Uterus (tissue), 4 donors: Measurements from ENCODE around the gene PLSCR2. TPM values are rescaled to one million over a fixed set of nuclear protein-coding genes. Genes with fewer than 3 reads are reported as not detected.

Experiments used
- DNase-seq, 2 donors: peaks; one replicate each; pipeline ENCODE4 v3.0.0-alpha.2; 2019 to 2020
- H3K27ac ChIP-seq, 2 donors: fragments of 200-600 bp; sonication (generic); 1 replicate in 1 of 2; 2 replicates in 1 of 2; pipeline ENCODE4 v1.5.1; 2016 to 2018
- H3K27me3 ChIP-seq, 2 donors: fragments of 200-600 bp; sonication (generic); one replicate each; pipeline ENCODE4 v1.5.1; 2018 to 2019; ENCODE audit warnings: control low read depth in 1 of 2
- H3K36me3 ChIP-seq, 2 donors: fragments of 200-600 bp; sonication (generic); one replicate each; pipeline ENCODE4 v1.5.1; 2019; ENCODE audit warnings: control low read depth in 1 of 2
- H3K4me1 ChIP-seq, 2 donors: fragments of 200-600 bp; sonication (generic); one replicate each; pipeline ENCODE4 v1.5.1; 2018 to 2019; ENCODE audit warnings: control low read depth in 1 of 2
- H3K4me3 ChIP-seq, 2 donors: fragments of 200-600 bp; sonication (generic); 1 replicate in 1 of 2; 2 replicates in 1 of 2; pipeline ENCODE4 v1.5.1; 2018 to 2019; ENCODE audit warnings: mild to moderate bottlenecking in 1 of 2
- H3K9me3 ChIP-seq, 2 donors: fragments of 200-600 bp; sonication (generic); one replicate each; pipeline ENCODE4 v1.5.1; 2019; ENCODE audit warnings: control low read depth in 1 of 2
- POLR2A ChIP-seq, 2 donors: fragments of 450-650 bp; IDR thresholded peaks; one replicate each; pipeline ENCODE4 v1.6.1; 2016; ENCODE audit warnings: antibody characterized with exemption in 2 of 2, mild to moderate bottlenecking in 1 of 2, moderate library complexity in 1 of 2
- intact Hi-C: fragments of 100-400 bp; cut with DNase I; formaldehyde crosslinking; loops from one replicate; pipeline ENCODE4 v1.15.1; 2023; ENCODE audit warnings: low total_unique reads
- total RNA-seq, 4 donors: library from RNA; depleted of rRNA in 3 of 4; stranded (reverse); fragments of >200 nt in 3 of 4; gene quantifications; one replicate each; pipeline versions ENCODE4 v1.1.0 to v1.2.4, GENCODE V29; 2014 to 2023
- TF ChIP-seq, protein P1 (sequence below), 4 experiments: fragments of 200-600 bp in 2 of 4; fragments of 450-650 bp in 2 of 4; sonication (generic) in 2 of 4; IDR thresholded peaks; one replicate each; pipeline ENCODE4 v1.5.1; 2016 to 2019; ENCODE audit warnings: antibody characterized with exemption in 4 of 4, mild to moderate bottlenecking in 2 of 4, moderate library complexity in 1 of 4
- donor health status: DM: yes; HTN: yes; CAD: no.

Gene PLSCR2
- total RNA-seq, 4 donors from 2014 or later, result not detected

DNA sequence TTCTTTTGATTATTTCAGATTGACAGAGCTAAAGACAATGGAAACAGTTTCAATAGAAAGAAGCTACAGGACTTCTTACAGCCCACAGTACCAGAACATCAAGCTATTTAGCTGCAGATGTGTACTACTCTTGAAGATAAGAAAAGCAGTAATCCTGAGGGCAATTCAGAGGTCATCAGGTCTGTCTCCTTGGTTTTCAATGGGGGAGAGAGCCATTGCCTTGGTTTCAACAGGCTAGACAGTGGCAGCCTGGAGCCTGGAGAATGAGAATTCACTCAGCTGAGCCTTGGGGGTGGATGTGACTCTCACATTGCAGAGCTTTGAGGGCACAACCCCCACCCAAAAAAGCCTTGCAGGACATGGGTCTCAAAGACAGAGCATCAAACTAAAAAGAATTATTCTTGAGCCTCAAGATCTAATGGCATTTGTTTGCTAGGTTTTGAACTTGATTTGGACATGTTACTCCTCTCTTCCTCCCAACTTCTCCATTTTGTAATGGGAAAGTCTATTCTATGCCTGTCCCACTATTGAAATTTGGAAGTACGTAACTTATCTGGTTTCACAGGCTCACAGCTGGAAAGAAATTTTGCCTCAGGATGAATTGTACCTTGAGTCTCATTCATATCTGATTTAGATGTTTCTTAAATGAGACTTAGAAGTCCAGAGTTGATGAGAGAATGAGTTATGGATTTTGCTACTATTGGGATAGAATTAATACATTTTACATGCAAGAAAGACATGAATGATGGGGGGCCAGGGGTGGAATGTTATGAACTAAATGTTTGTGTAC lies 38.2 kb upstream of the PLSCR2 start:
- DNase-seq, result no peak
- Histone ChIP-seq H3K9me3 (no peaks in the 10 kb centered on the region), H3K27me3 (no peaks in the 10 kb centered on the region), H3K4me3 (no peak overlapping the region), H3K36me3 (no peaks in the 10 kb centered on the region), H3K4me1 (no peaks in the 10 kb centered on the region), H3K27ac (peak overlapping the region; percentile 34 to 42)
- TF ChIP-seq, protein P1, sequence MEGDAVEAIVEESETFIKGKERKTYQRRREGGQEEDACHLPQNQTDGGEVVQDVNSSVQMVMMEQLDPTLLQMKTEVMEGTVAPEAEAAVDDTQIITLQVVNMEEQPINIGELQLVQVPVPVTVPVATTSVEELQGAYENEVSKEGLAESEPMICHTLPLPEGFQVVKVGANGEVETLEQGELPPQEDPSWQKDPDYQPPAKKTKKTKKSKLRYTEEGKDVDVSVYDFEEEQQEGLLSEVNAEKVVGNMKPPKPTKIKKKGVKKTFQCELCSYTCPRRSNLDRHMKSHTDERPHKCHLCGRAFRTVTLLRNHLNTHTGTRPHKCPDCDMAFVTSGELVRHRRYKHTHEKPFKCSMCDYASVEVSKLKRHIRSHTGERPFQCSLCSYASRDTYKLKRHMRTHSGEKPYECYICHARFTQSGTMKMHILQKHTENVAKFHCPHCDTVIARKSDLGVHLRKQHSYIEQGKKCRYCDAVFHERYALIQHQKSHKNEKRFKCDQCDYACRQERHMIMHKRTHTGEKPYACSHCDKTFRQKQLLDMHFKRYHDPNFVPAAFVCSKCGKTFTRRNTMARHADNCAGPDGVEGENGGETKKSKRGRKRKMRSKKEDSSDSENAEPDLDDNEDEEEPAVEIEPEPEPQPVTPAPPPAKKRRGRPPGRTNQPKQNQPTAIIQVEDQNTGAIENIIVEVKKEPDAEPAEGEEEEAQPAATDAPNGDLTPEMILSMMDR (IDR thresholded peaks at IDR 0.05), result no peak
- TF ChIP-seq POLR2A (IDR thresholded peaks at IDR 0.05), result no peak
- intact Hi-C loops, result no loop called here

DNA sequence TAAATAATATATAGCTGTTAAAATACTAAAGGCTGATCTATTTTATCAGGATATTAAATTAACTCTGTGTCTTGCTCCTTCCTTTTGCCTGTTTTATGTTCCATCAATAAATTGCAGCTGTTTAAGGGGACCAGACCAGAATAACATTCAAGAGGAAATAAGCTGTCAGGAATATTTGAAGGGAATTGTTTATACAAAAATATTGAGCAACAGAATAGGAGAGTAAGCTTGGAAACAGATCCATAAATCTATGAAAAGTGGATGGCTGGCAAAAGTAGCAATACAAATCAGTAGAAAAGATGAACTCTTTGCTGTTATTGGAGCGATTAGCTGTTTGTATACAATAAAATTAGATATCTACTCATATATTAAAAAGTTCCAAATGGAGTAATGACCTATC lies 36.2 kb upstream of the PLSCR2 start:
- no peak for DNase-seq
- intact Hi-C loops, result no loop called here
- no peak for TF ChIP-seq POLR2A (IDR thresholded peaks at IDR 0.05)
- TF ChIP-seq, protein P1 (IDR thresholded peaks at IDR 0.05), result no peak
- Histone ChIP-seq H3K27ac (peak overlapping the region in 1 of 2 donors; percentile 77), H3K27me3 (no peaks in the 10 kb centered on the region), H3K4me3 (no peak overlapping the region), H3K9me3 (no peaks in the 10 kb centered on the region), H3K4me1 (no peaks in the 10 kb centered on the region), H3K36me3 (no peaks in the 10 kb centered on the region)

DNA sequence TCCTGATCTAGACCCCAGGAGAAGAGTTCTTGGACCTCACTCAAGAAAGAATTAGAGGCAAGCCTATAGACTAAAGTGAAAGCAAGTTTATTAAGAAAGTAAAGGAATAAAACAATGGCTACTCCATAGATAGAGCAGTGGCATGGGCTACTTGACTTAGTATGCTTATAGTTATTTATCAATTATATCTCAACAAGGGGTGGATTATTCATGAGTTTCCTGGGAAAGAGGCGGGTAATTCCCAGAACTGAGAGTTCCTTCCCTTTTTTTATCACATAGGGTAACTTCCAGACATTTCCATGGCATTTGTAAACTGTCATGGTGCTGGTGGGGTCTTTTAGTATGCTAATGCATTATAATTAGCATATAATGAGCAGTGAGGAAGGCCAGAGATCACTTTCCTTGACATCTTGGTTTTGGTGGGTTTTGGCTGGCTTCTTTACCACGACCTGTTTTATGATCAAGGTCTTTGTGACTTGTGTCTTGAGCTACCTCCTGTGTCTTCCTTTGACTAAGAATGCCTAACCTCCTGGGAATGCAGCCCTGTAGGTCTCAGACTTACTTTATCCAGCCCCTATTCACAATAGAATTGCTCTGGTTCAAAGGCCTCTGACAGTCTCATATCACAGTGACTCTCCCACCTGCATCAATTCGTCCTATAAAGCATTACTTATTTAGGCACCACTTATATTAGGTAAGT lies 35.3 kb upstream of the PLSCR2 start:
- Histone ChIP-seq H3K36me3 (no peaks in the 10 kb centered on the region), H3K4me1 (no peaks in the 10 kb centered on the region), H3K27ac (peak overlapping the region; percentile 15 to 25), H3K4me3 (no peak overlapping the region), H3K9me3 (no peaks in the 10 kb centered on the region), H3K27me3 (no peaks in the 10 kb centered on the region)
- no peak for DNase-seq
- no peak for TF ChIP-seq POLR2A (IDR thresholded peaks at IDR 0.05)
- TF ChIP-seq, protein P1 (IDR thresholded peaks at IDR 0.05), result no peak
- intact Hi-C loops, result no loop called here

DNA sequence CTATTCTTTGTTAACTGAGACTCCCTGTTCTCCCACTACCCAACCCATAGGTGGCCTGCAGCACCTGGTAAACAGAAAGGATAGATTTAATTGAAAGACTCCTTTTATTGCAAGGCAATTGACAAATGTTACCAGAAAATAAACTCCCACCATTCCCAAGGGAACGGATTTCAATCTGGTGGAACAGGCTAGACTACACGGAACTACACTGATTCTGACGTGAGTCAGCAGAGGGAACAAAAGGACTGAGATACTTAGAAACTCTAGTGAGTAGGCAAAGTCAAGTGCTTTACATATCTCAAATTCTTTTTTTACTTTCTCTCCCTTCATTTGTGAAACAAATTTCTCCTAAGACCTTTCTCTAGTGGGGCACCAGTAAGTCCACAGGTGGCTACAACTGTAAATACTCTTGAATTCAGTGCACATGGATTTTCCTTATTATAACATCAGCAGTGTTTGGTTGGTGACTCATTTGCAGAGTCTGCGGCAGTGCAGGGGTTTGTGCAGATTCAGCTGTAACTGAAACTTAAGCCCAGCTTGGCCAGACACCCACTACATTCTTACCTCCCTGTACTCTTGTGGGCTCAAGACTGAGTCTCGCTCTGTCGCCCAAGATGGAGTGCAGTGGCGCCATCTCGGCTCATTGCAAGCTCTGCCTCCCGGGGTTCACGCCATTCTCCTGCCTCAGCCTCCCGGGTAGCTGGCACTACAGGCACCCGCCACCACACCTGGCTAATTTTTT lies 34.3 kb upstream of the PLSCR2 start:
- no peaks in the 10 kb centered on the region for H3K27me3 ChIP-seq
- TF ChIP-seq, protein P1 (IDR thresholded peaks at IDR 0.05), result no peak
- no peak for TF ChIP-seq POLR2A (IDR thresholded peaks at IDR 0.05)
- H3K9me3 ChIP-seq, result no peaks in the 10 kb centered on the region
- H3K27ac ChIP-seq, result no peak overlapping the region
- intact Hi-C loops, result no loop called here
- no peak for DNase-seq
- H3K4me3 ChIP-seq, result no peak overlapping the region
- no peaks in the 10 kb centered on the region for H3K36me3 ChIP-seq
- no peaks in the 10 kb centered on the region for H3K4me1 ChIP-seq
